Measurements from ENCODE around the gene TOR2A.

- TF ChIP-seq CTCF (IDR thresholded peaks at IDR 0.05) = no peak
- TF ChIP-seq POLR2A (IDR thresholded peaks at IDR 0.05) = no peak
- no peak for TF ChIP-seq POLR2AphosphoS5 (IDR thresholded peaks at IDR 0.05)
These were observed 48.3 kb upstream of the TOR2A start for GRCh38 chr9:127783111-127784008.

All from breast epithelium (tissue), 3 donors.